ENCODE data around the gene MRPL54. TPM values are rescaled to one million over a fixed set of nuclear protein-coding genes. Genes with fewer than 3 reads are reported as not detected.

MRPL54 gene
- total RNA-seq, 1 donor from 2014 or later: 15.1 TPM

- peaks cover 34% of the 10 kb centered on the region for H3K27me3 Mint-ChIP-seq (ENCODE audit: insufficient read depth, low read depth)
- H2AFZ ChIP-seq (replicated peaks): no peak overlapping the region
- H3K4me3 Mint-ChIP-seq: peak overlapping the region; percentile 33
- peaks cover 6% of the 10 kb centered on the region for H4K20me1 ChIP-seq (ENCODE audit: low read depth)
- no peak for DNase-seq (ENCODE audit: low spot score)
- no peak overlapping the region for H3K4me2 ChIP-seq
- no peaks in the 10 kb centered on the region for H3K36me3 Mint-ChIP-seq
- no peaks in the 10 kb centered on the region for H3K79me2 ChIP-seq (ENCODE audit: low read depth)
- no peak overlapping the region for H3K27ac ChIP-seq
- peaks cover 3% of the 10 kb centered on the region for H3K4me1 Mint-ChIP-seq
- H3K4me3 ChIP-seq: no peak overlapping the region
- no peaks in the 10 kb centered on the region for H3K9me3 ChIP-seq (ENCODE audit: low read depth)
- H3K9ac ChIP-seq: no peak overlapping the region
- peaks cover 6% of the 10 kb centered on the region for H3K4me1 ChIP-seq
- no peaks in the 10 kb centered on the region for H3F3A ChIP-seq (ENCODE audit: low read depth)
- peaks cover 42% of the 10 kb centered on the region for H3K27me3 ChIP-seq
- no peak overlapping the region for H3K27ac Mint-ChIP-seq
- H3K9me3 Mint-ChIP-seq: peaks cover 18% of the 10 kb centered on the region
- TF ChIP-seq CTCF (IDR thresholded peaks at IDR 0.05) (no peak), EZH2phosphoT487 (IDR thresholded peaks at IDR 0.05) (no peak), EZH2 (IDR thresholded peaks at IDR 0.05) (no peak)
- no peaks in the 10 kb centered on the region for H3K36me3 ChIP-seq
Observed at GRCh38 chr19:3782330-3782729, 19.8 kb downstream of the MRPL54 start.

GRCh38 chr19:3782903-3783302 is 20.4 kb downstream of the MRPL54 start:
- Histone ChIP-seq H3K27me3 (peaks cover 46% of the 10 kb centered on the region), H3K9me3 (ENCODE audit: low read depth) (no peaks in the 10 kb centered on the region), H3F3A (ENCODE audit: low read depth) (no peaks in the 10 kb centered on the region), H3K9ac (no peak overlapping the region), H3K27ac (no peak overlapping the region), H3K4me1 (peaks cover 6% of the 10 kb centered on the region), H2AFZ (replicated peaks) (no peak overlapping the region), H3K4me2 (no peak overlapping the region), H4K20me1 (ENCODE audit: low read depth) (peaks cover 6% of the 10 kb centered on the region), H3K4me3 (no peak overlapping the region), H3K79me2 (ENCODE audit: low read depth) (no peaks in the 10 kb centered on the region), H3K36me3 (no peaks in the 10 kb centered on the region)
- H3K36me3 Mint-ChIP-seq: no peaks in the 10 kb centered on the region
- peaks cover 37% of the 10 kb centered on the region for H3K27me3 Mint-ChIP-seq (ENCODE audit: insufficient read depth, low read depth)
- H3K4me1 Mint-ChIP-seq: peaks cover 3% of the 10 kb centered on the region
- no peak overlapping the region for H3K4me3 Mint-ChIP-seq
- peak; percentile 1 for DNase-seq (ENCODE audit: low spot score)
- TF ChIP-seq CTCF (IDR thresholded peaks at IDR 0.05): no peak
- TF ChIP-seq EZH2 (IDR thresholded peaks at IDR 0.05): no peak
- no peak for TF ChIP-seq EZH2phosphoT487 (IDR thresholded peaks at IDR 0.05)
- H3K9me3 Mint-ChIP-seq: peaks cover 18% of the 10 kb centered on the region
- no peak overlapping the region for H3K27ac Mint-ChIP-seq

GRCh38 chr19:3783660-3784584 is 21.4 kb downstream of the MRPL54 start:
- Mint-ChIP-seq H3K36me3 (no peaks in the 10 kb centered on the region), H3K4me3 (no peak overlapping the region), H3K27me3 (ENCODE audit: insufficient read depth, low read depth) (peaks cover 38% of the 10 kb centered on the region)

More at GRCh38 chr19:3783660-3784584, 21.4 kb downstream of the MRPL54 start:
- Histone ChIP-seq H3K4me3 (no peak overlapping the region), H4K20me1 (ENCODE audit: low read depth) (peaks cover 6% of the 10 kb centered on the region), H3K27me3 (peaks cover 51% of the 10 kb centered on the region), H3K4me1 (peaks cover 6% of the 10 kb centered on the region), H3K36me3 (no peaks in the 10 kb centered on the region), H2AFZ (replicated peaks) (no peak overlapping the region), H3F3A (ENCODE audit: low read depth) (peaks cover 3% of the 10 kb centered on the region), H3K9me3 (ENCODE audit: low read depth) (no peaks in the 10 kb centered on the region), H3K27ac (no peak overlapping the region), H3K79me2 (ENCODE audit: low read depth) (no peaks in the 10 kb centered on the region), H3K9ac (no peak overlapping the region), H3K4me2 (no peak overlapping the region)
- H3K27ac Mint-ChIP-seq: no peak overlapping the region
- peaks cover 3% of the 10 kb centered on the region for H3K4me1 Mint-ChIP-seq
- peak; percentile 60 for DNase-seq (ENCODE audit: low spot score)
- H3K9me3 Mint-ChIP-seq: peaks cover 18% of the 10 kb centered on the region
- TF ChIP-seq EZH2phosphoT487 (IDR thresholded peaks at IDR 0.05): no peak
- TF ChIP-seq CTCF (IDR thresholded peaks at IDR 0.05): peak; percentile 48
